NCI-H1092 treated with DMSO at 0.1 percent for 48 hours (cell line): Measurements from ENCODE around the gene KDM6A.
"Not testable (repeated sequence)": the region's sequence is repeated elsewhere in the genome, so short reads cannot be mapped to it uniquely, and the experiment has no call there.

ENCODE experiments used
- DNase-seq: peaks from one replicate; lab custom pipeline; 2025; lab: John Stamatoyannopoulos, UW

The KDM6A gene

GRCh38 chrX:44961817-44962607 lies 89.0 kb downstream of the KDM6A start:
- DNase-seq, result no peak

GRCh38 chrX:44962944-44963343 lies 90.0 kb downstream of the KDM6A start:
- no peak for DNase-seq

GRCh38 chrX:44967221-44967620 lies 94.2 kb downstream of the KDM6A start:
- no peak for DNase-seq

- DNase-seq, result no peak
Measured at GRCh38 chrX:44970709-44971108, 97.7 kb downstream of the KDM6A start.

- DNase-seq, result no peak
Measured at GRCh38 chrX:44971674-44972073, 98.7 kb downstream of the KDM6A start.

GRCh38 chrX:44972132-44972531 lies 99.1 kb downstream of the KDM6A start:
- DNase-seq, result no peak

- DNase-seq, result no peak
Measured at GRCh38 chrX:44973420-44973932, 100.5 kb downstream of the KDM6A start.

GRCh38 chrX:44974451-44974850 lies 101.5 kb downstream of the KDM6A start:
- DNase-seq, result no peak

GRCh38 chrX:44975666-44976263 lies 102.8 kb downstream of the KDM6A start:
- no peak for DNase-seq

- no peak for DNase-seq
Measured at GRCh38 chrX:44978976-44979375, 106.0 kb downstream of the KDM6A start.

GRCh38 chrX:44980403-44980802 lies 107.4 kb downstream of the KDM6A start:
- no peak for DNase-seq

- DNase-seq, result no peak
Measured at GRCh38 chrX:44980883-44981282, 107.9 kb downstream of the KDM6A start.

GRCh38 chrX:44989995-44990770 lies 117.2 kb downstream of the KDM6A start:
- no peak for DNase-seq

- no peak for DNase-seq
Measured at GRCh38 chrX:44992775-44993174, 119.8 kb downstream of the KDM6A start.

- DNase-seq, result no peak
Measured at GRCh38 chrX:44996277-44996676, 123.3 kb downstream of the KDM6A start.

GRCh38 chrX:44997282-44997812 lies 124.4 kb downstream of the KDM6A start:
- no peak for DNase-seq

GRCh38 chrX:44997888-44998287 lies 124.9 kb downstream of the KDM6A start:
- no peak for DNase-seq

- DNase-seq, result not testable (repeated sequence)
Measured at GRCh38 chrX:44999237-44999636, 126.2 kb downstream of the KDM6A start.

GRCh38 chrX:44999872-45000271 lies 126.9 kb downstream of the KDM6A start:
- DNase-seq, result not testable (repeated sequence)

- no peak for DNase-seq
Measured at GRCh38 chrX:45001048-45001447, 128.1 kb downstream of the KDM6A start.

GRCh38 chrX:45003085-45003484 lies 130.1 kb downstream of the KDM6A start:
- no peak for DNase-seq

- DNase-seq, result no peak
Measured at GRCh38 chrX:45006002-45006800, 133.2 kb downstream of the KDM6A start.
